GM12874 (cell line): ENCODE measurements around the gene PPP1R13B.

Source experiments
- TF ChIP-seq, protein P1 (sequence below): IDR thresholded peaks from 2 replicates; pipeline ENCODE4 v1.5.1; 2011; ENCODE audit warnings: low read depth, mild to moderate bottlenecking, control low read depth, low read length, moderate library complexity; ENCODE audit not compliant: insufficient read depth

Gene PPP1R13B

DNA sequence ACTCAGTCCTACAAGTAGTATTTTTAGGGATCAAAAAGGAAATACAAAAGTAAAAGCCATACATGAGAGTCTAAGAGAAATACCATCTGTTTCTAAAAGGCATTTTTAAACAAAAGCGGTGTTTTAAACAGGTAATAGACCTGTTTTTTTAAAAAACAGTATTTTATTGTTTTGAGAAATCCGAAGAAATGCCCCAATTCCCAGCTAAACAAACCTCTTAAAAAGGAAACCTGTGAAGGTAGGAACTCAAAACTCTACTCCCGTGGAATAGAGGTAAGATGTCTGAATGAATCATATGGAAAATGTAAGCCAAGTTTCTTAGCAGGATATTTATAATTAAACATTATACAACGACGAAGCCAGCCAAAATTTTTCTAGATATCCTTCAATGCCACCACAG, 2.0 kb downstream of the PPP1R13B start:
- TF ChIP-seq, protein P1, sequence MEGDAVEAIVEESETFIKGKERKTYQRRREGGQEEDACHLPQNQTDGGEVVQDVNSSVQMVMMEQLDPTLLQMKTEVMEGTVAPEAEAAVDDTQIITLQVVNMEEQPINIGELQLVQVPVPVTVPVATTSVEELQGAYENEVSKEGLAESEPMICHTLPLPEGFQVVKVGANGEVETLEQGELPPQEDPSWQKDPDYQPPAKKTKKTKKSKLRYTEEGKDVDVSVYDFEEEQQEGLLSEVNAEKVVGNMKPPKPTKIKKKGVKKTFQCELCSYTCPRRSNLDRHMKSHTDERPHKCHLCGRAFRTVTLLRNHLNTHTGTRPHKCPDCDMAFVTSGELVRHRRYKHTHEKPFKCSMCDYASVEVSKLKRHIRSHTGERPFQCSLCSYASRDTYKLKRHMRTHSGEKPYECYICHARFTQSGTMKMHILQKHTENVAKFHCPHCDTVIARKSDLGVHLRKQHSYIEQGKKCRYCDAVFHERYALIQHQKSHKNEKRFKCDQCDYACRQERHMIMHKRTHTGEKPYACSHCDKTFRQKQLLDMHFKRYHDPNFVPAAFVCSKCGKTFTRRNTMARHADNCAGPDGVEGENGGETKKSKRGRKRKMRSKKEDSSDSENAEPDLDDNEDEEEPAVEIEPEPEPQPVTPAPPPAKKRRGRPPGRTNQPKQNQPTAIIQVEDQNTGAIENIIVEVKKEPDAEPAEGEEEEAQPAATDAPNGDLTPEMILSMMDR, result no peak

DNA sequence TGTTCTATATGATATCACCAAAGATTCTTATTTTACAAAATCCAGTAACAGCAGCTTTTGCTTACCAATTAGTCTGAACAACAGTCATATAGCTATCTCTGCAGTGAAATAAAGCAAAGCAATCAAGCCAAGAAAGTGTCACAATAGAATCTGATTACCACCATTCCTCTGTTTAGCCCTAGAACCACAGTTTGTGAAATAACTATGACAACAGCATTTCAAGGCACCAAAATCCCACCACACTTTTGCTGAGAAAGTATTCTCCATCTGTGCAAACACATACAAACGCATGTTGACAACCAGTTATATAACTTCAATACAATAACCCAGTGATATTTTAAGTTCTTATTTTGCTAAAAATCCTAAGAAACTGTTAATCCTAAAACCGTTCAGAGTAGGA, 7.4 kb downstream of the PPP1R13B start:
- TF ChIP-seq, protein P1, result no peak

DNA sequence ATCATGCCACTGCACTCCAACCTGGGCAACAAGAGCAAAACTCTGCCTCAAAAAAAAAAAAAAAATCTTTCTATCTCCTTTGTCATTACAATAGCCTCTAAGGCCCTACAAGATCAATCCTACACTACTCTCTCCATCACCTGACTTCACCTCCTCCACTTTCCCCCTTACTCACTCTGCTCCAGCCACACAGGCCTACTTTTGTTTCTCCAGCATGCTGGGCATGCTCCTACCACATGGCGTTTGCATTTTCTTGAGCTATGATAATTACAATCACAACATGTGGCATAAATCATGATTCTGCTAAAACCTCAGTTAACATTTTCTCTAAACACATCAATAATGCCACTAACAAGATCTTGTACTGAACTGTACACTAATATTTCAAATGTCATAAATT, 7.8 kb downstream of the PPP1R13B start:
- TF ChIP-seq, protein P1, result no peak

DNA sequence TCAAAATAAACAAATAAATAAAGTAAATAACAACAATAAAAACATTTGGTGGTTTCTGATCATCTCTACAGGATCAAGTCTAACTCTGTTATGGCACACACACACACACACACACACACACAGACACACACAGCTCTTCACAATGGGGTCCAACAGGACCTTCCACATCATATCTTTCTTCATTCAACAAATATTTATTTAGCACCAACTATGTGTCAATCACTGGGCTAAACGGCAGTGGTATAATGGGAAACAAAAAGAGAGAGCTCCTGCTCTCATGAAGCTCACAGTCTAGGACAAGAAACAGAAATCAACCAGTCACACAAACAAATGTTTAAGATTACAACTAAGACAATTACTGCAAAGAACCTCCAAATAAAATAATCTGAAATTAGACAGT, 9.3 kb downstream of the PPP1R13B start:
- TF ChIP-seq, protein P1, result no peak

DNA sequence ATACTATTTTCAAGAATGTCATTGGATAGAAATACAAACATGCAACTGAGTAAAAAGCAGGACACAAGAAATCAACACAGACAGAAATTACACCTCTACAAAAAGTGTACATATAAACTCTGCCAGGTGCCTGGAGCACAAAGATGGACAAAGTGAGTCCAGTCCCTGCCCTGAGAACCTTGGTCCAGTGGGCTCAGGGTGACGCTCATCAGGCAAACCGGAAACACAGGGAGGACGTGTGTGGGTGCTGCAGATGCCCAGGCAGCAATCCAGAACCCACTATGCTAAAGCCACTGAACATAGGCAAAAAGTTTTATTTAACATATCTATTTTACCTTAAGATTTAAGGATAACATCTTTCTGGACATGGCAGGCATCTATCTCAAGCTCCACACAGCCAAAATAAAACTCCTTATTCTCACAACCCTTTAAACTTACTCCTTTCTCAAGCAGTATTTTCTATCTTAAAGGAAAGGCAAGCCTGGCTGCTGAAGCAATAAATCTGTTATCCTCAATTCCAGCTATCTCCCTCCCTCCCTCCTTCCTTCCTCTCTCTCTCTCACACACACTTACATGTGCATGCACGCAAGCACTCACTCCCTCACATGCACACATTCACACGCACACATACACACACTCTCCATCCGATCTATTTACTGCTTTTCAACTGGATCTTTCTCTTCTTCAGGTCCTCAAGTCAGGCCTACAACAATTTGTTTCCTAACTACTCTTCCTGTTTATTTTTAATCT, 10.2 kb downstream of the PPP1R13B start:
- TF ChIP-seq, protein P1, result no peak

DNA sequence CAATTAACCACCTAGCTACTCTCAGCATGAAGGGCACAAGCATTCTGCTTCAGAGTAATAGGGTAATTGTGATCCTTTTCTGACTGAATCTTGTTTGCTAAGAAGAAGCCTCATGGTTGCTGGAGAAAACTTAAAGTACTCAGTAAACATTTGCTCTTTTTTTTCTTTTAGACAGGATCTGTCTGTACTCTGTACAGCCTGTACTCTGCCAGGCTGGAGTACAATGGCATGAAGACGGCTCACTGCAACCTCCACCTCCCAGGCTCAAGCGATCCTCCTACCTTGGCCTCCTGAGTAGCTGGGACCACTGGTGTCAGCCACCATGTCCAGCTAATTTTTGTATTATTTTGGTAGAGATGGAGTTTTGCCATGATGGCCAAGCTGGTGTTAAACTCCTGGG, 12.4 kb downstream of the PPP1R13B start:
- TF ChIP-seq, protein P1, result no peak

DNA sequence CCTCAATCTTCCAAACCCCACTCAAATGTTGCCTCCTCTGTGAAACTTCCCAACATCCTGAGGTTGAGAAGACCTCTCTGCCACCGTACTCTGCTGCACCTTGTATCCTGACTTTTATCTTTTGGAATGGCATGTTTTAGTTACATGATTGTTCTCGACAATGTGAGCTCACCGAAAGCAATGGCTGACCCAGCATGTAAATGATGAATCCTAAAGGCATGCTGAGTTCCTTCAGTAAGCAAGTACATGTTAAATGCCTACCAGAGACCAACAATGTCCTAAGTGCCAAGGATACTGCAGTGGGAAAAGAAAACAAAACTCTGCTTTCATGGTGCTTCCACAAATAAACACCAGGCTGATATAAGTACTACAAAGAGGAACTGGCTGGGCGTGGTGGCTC, 13.7 kb downstream of the PPP1R13B start:
- TF ChIP-seq, protein P1, result no peak
